HG02840 (cell line): ENCODE data around the gene INO80D.
A peak's percentile ranks its signal among the peaks of the same experiment; 100 is the strongest.
"Not testable (repeated sequence)": the region's sequence is repeated elsewhere in the genome, so short reads cannot be mapped to it uniquely, and the experiment has no call there.

Source experiments
- ATAC-seq: cut with Tn5 transposase; IDR thresholded peaks from one replicate; pipeline ENCODE4 v1.9.1; 2021; ENCODE audit warnings: mild to moderate bottlenecking, moderate library complexity, moderate number of reproducible peaks; ENCODE audit not compliant: unreplicated experiment, low FRiP score

Gene INO80D, protein sequence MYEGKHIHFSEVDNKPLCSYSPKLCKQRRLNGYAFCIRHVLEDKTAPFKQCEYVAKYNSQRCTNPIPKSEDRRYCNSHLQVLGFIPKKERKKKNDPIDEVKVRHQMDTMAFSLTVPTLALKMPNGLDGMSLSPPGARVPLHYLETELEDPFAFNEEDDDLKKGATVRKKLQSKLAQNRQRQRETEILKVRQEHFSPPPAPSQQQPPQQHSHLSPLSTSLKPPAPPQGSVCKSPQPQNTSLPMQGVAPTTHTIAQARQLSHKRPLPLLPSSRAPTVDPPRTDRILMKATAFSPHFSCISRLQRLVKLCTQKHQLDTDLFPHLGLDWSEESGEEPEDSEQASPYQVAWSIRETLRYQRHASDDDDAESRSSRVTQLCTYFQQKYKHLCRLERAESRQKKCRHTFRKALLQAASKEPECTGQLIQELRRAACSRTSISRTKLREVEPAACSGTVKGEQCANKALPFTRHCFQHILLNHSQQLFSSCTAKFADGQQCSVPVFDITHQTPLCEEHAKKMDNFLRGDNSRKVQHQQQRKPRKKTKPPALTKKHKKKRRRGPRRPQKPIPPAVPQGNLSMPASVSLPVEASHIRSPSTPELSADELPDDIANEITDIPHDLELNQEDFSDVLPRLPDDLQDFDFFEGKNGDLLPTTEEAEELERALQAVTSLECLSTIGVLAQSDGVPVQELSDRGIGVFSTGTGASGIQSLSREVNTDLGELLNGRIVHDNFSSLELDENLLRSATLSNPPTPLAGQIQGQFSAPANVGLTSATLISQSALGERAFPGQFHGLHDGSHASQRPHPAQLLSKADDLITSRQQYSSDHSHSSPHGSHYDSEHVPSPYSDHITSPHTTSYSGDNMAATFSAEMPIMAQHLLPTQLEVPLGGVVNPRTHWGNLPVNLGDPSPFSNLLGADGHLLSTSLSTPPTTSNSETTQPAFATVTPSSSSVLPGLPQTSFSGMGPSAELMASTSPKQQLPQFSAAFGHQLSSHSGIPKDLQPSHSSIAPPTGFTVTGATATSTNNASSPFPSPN

GRCh38 chr2:206085742-206086445, at the start of gene INO80D:
Gene INO80D, minus strand, starts transcription at chr2:206086174. Its CDS starts 23,158 bp downstream, at chr2:206063016.
- peak; percentile 84 for ATAC-seq

DNA sequence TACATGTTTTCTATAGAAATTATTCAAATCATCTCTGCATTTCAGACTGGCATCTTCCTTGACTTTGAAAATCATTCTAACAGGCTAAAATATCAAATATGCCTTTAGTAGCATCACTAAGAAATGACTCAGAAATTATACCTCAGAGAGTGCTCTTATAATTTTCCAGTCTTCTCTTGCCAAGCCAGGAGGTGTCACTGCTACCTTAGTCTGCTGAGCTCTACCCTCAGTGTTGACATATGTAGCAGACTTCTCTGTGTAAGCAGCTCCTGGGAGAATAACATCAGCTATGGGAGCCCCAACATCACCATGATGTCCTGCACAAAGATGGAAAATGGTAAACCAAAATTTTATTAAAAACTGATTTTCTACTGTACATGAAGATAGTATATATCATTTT, 41.7 kb upstream of the INO80D start:
- no peak for ATAC-seq

DNA sequence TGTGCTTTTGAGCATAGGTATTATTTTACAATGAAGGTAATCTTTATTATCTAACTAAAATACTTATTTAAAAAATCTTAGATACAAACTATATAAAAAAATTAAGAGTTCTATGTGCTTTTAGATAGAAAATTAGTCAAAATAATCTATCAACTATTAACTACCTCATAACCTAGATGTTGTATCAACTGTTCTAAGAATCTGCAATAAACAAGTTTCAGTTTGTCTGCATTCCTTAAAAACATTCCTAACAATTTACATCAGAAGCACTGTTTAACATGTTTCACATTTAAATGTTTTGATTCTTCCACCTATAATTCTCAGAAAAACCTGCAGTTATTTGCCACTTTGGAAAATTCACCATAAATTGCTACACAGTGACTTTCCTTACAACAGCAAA, 39.9 kb upstream of the INO80D start:
- ATAC-seq = no peak

- ATAC-seq = not testable (repeated sequence)
Measured at GRCh38 chr2:206122569-206122968, 36.6 kb upstream of the INO80D start.

DNA sequence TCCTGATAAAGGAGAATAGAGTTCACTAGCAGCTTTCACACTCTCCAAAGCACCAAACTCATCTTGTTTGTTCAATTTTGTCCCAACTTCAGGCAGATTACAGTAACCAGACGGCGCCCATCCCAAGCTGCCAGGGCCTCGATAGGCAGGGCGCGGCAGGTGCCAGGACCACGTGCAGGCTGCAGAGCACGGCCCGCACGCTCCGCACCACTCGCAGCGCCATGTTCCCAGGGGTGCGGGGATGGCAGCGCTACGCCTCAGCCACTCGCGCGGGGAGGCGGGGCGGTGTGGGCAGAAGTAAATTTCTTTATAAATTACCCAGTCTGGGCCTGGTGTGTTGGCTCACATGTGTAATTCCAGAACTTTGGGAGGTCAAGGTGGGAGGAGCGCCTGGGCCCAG, 30.3 kb upstream of the INO80D start:
- no peak for ATAC-seq

- ATAC-seq = no peak
Measured at GRCh38 chr2:206115026-206115578, 29.1 kb upstream of the INO80D start.

DNA sequence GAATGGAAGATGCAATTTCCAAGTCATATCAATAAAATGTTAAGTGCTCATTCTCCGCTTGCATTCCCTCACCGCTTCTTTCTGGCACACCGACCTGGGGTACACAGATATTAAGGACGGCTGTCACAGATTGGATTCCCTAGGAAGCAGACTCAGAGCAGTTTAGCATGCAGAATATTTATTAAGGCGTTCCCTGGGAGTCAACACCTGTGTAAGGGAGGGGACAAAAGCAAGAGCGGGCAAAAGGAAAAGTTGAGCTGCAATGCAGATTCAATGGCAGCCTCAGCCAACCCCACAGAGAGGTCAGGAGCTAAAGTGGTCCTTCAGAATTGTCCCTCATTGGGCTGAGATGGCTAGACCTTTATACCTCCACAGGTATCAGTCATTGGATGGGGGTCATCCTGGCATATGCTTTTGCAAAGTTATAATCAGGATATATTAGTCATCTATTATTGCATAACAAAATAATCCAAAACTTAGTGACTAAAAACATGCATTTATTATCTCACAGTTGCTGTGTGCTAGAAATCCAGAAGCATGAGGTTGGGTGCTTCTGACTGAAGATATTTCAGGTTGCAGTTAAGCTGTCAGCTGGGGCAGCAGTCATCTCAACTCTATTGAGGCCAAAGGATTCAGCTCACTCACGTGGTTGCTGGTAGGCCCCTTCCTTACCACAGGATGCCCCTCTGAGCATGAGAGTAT, 27.0 kb upstream of the INO80D start:
- no peak for ATAC-seq

GRCh38 chr2:206112108-206112507, 26.1 kb upstream of the INO80D start:
- ATAC-seq = no peak

DNA sequence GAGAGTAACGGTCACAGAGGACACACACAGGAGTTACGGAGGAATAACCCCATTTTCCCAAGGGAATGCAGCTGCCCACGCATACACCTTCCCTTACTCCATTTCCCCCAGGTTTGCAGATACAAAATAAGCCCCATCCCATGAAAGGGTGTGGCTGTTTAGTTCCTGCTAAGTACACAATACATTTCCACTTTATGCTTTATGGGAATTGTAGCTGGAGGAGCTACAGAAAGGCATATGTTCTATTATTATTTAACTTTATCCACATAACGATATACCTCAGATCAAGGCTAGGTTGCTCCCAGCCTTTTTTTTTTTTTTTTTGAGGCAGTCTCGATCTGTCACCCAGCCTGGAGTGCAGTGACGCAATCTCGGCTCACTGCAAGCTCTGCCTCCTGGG, 22.7 kb upstream of the INO80D start:
- ATAC-seq = no peak

DNA sequence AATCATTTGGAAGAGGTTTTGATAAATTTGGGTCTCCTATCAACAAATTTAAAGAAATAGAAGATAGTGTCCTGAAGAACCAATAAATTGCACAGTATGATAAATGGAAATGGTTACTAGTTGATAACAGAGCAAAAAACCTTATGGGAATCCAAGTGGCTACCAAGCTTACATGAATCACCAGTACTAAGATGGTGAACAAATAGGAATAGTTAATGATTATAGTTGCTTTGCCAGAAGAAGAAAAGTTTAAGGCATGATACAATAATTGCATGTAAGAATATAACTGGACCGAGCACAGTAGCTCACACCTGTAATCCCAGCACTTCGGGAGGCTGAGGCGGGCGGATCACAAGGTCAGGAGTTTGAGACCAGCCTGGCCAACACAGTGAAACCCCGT, 19.6 kb upstream of the INO80D start:
- no peak for ATAC-seq

DNA sequence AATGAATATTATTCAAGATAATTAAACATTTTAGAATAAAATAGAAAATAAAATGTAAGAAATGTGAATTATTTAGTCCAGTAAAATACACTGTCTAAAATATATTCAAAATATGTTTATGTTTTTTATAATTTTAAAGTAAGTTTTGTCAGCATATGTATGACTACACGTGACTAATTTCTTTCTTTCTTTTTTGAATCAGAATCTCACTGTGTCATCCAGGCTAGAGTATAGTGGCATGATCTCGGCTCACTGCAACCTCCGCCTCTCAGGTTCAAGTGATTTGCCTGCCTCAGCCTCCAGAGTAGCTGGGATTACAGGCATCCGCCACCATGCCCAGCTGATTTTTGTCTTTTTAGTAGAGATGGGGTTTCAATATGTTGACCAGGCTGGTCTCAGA, 19.1 kb upstream of the INO80D start:
- no peak for ATAC-seq

GRCh38 chr2:206098872-206099271, 12.9 kb upstream of the INO80D start:
- ATAC-seq = not testable (repeated sequence)

- no peak for ATAC-seq
Measured at GRCh38 chr2:206098471-206098870, 12.5 kb upstream of the INO80D start.

GRCh38 chr2:206096876-206097275, 10.9 kb upstream of the INO80D start:
- no peak for ATAC-seq

DNA sequence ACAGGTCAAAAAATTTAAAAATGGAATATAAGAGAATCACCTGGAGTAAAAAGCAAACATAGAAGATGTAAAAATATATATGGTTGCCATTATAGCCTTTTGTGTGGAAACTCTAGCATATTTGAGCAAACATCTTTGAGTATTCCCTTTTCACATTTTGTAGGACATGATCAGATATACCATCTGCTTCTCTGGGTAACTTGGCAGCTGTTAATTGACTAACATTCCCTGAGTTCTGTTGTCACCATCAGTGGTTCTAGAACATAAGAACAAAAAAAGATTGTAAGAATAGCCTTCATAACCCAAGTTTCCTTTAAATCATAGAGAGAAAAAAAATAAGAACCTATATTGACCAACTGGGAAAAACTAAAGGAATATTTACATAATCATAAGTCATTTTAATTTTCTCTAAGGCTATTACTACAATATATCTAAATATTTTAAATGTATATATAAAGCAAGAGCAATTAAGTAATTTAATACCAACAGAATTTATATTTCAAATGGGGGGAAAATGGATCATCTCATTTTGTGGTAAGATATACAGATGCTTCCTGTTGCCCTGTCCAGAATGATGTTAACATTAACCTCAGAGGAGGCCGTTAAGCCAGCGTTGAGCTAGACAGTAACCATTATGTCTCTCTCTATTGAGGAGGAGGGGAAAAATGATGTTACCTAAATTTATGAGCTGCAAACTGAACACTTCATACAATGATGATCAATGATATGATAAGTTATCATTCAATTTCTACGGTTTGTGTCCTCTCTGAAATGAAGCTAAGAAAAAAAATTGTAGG, 9.8 kb upstream of the INO80D start:
- no peak for ATAC-seq

GRCh38 chr2:206092297-206092696, 6.3 kb upstream of the INO80D start:
- no peak for ATAC-seq

GRCh38 chr2:206088248-206088647, 2.3 kb upstream of the INO80D start:
- no peak for ATAC-seq

GRCh38 chr2:206086716-206087350, 859 bp upstream of the INO80D start:
- ATAC-seq = no peak
